SK-N-MC (cell line): ENCODE results near the gene RTP3.

Experiments used
- EZH2 ChIP-seq: fragments of 200-600 bp; sonication (generic); IDR thresholded peaks from one replicate; pipeline ENCODE4 v1.6.1; 2017; ENCODE audit warnings: antibody characterized with exemption
- FOXP2 ChIP-seq: optimal IDR thresholded peaks from 2 replicates; pipeline ENCODE3; 2011; ENCODE audit warnings: mild to moderate bottlenecking, moderate library complexity; ENCODE audit not compliant: insufficient read depth; ENCODE audit errors: extremely low read length, control extremely low read depth
- POLR2AphosphoS5 ChIP-seq: IDR thresholded peaks from 2 replicates; pipeline ENCODE4 v1.6.1; 2012; ENCODE audit warnings: mild to moderate bottlenecking, low read depth, low read length, borderline replicate concordance

DNA sequence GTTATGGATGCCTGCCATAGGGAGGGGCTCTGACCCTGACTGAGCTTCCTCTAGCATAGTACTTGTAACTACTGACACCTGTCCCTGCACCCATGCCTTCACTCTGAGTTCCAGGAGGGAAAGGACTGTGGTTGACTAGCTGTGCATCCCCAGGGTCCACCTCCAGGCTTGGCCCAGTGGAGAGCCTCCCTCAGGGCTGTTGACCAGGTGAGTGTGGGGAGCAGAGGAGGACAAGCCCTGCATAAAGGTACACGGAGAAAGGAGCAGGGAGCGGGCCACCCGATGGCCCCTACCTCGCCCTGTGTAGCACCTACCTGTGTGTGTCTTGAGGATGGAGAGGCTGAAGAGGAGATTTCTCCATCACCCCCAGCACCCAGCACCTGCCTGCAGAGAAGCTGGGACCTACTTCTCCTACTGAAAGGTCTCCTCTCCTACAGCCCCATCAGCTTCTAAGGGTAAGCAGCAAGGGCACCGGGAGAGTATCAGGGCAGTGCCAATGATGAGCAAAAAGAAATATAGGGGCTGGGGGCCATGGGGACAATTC lies 26.3 kb upstream of the RTP3 start:
- TF ChIP-seq EZH2 (no peak), POLR2AphosphoS5 (no peak), FOXP2 (no peak)
